Adipocyte (in vitro differentiated cells): Measurements from ENCODE around the gene COL4A2.

Experiments
- DNase-seq: peaks from one replicate; pipeline ENCODE4 v3.0.0-alpha.2; 2015; ENCODE audit warnings: low read depth
- H3K27me3 ChIP-seq: replicated peaks from 2 replicates; pipeline ENCODE4 v1.7.0; 2013; ENCODE audit warnings: mild to moderate bottlenecking, low read length, moderate library complexity; ENCODE audit not compliant: control insufficient read depth, insufficient read depth
- H3K36me3 ChIP-seq: 2 replicates; pipeline ENCODE4 v1.7.0; 2013; ENCODE audit warnings: low read length, mild to moderate bottlenecking, moderate library complexity; ENCODE audit not compliant: control insufficient read depth, insufficient read depth, severe bottlenecking
- H3K4me1 ChIP-seq: 2 replicates; pipeline ENCODE4 v1.7.0; 2013; ENCODE audit warnings: mild to moderate bottlenecking, low read length, moderate library complexity; ENCODE audit not compliant: control insufficient read depth, insufficient read depth
- H3K4me3 ChIP-seq: 2 replicates; pipeline ENCODE4 v1.7.0; 2013; ENCODE audit warnings: mild to moderate bottlenecking, low read length, moderate library complexity
- H3K9ac ChIP-seq: 2 replicates; pipeline ENCODE4 v1.7.0; 2013; ENCODE audit warnings: mild to moderate bottlenecking, low read length, moderate library complexity
- H3K9me3 ChIP-seq: 2 replicates; pipeline ENCODE4 v1.7.0; 2013; ENCODE audit warnings: mild to moderate bottlenecking, low read length, moderate library complexity; ENCODE audit not compliant: control insufficient read depth

COL4A2 gene

DNA sequence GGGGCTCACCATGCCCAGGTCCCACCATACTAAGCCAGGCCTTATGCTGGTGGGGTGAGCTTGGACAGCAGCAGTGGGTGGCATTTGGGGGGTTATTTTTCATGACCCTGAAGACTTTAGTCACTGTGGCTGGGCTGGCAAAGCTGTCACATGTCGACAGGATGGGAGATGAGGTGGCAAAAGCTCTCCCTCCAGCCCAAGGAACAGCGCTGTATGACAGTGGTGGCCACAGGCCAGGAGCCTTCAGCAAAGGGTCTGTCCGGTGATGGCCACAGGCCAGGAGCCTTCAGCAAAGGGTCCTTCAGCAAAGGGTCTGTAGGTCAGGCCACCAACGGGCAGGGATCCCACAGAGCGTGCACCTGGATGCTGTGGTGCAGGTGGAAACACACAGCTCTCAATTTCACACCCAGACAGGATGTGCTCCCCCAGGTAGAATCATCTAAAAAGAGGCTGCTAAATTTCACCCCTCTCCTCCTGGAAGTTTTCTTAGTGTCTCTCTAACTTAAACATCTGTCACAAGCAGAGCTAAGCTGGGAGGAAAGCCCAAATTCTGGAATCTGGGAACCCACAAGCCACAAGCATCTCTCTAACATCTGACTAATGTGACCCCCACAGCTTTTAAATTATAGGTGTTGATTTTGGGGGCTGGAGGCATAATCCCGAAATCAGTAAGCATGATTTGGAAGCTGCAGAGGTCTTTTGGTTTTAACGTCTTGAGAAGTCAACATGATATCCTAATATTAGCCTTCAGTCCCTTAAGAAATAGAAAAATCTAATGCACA, 23.2 kb upstream of the COL4A2 start:
- H3K4me3 ChIP-seq, result no peak overlapping the region
- DNase-seq, result no peak

GRCh38 chr13:110284779-110285484, 22.2 kb upstream of the COL4A2 start:
- peaks cover 60% of the 10 kb centered on the region for H3K36me3 ChIP-seq
- no peak overlapping the region for H3K4me3 ChIP-seq

More for the DNA sequence above, 23.2 kb upstream of the COL4A2 start:
- H3K27me3 ChIP-seq, result no peaks in the 10 kb centered on the region
- H3K9ac ChIP-seq, result no peak overlapping the region
- H3K9me3 ChIP-seq, result no peaks in the 10 kb centered on the region
- H3K4me1 ChIP-seq, result peaks cover 68% of the 10 kb centered on the region
- H3K36me3 ChIP-seq, result peaks cover 50% of the 10 kb centered on the region

DNA sequence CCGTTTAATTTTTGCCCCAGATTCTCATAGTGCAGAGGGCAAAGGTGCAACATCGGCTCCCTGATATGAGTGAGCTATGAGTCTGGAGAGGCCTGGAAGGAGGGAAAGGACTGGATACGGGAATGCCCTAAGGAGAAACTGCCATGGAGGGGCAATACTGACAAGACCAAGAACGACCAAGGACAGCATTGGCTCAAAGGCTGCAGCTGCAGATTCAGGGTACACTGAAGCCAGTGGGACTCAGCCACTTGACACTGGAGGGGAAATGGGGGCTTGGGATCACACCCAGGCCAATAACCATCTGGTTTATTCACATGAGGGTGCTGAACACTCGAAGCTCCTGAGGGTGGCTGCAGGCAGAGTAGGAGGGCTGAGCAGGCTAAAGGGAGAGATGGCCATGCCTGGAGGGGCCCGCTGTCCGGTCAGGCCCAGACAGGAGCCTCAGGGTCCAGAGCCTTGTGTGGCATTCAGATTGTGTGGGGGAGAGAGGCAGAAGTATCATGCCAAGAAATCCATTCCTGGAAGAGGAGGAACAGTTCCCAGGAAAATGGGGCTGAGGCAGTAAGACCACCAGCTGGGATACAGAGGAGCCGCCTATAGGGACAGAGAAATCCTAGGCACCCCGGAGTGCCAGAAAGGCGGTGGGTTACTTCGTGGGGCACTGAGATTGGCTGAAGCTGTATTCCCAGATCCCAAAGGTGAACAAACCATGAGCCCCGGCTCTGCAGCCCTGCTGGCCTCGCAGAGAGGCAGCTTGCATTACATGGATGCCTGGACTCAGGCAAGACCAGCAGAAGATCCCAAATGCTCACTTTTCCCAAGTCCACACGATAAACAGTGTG, 20.9 kb upstream of the COL4A2 start:
- Histone ChIP-seq H3K4me3 (no peak overlapping the region), H3K27me3 (no peaks in the 10 kb centered on the region), H3K4me1 (peaks cover 45% of the 10 kb centered on the region), H3K9me3 (no peaks in the 10 kb centered on the region), H3K9ac (no peak overlapping the region), H3K36me3 (peaks cover 72% of the 10 kb centered on the region)
- no peak for DNase-seq

More at GRCh38 chr13:110284779-110285484, 22.2 kb upstream of the COL4A2 start:
- H3K9ac ChIP-seq, result peak overlapping the region; percentile 37
- H3K9me3 ChIP-seq, result no peaks in the 10 kb centered on the region
- no peaks in the 10 kb centered on the region for H3K27me3 ChIP-seq
- H3K4me1 ChIP-seq, result peaks cover 58% of the 10 kb centered on the region
- peak; percentile 39 for DNase-seq

GRCh38 chr13:110286833-110287819, 20.0 kb upstream of the COL4A2 start:
- no peak for DNase-seq
- no peaks in the 10 kb centered on the region for H3K9me3 ChIP-seq
- H3K4me1 ChIP-seq, result peaks cover 36% of the 10 kb centered on the region
- H3K36me3 ChIP-seq, result peaks cover 71% of the 10 kb centered on the region
- H3K27me3 ChIP-seq, result no peaks in the 10 kb centered on the region
- H3K9ac ChIP-seq, result no peak overlapping the region
- no peak overlapping the region for H3K4me3 ChIP-seq

DNA sequence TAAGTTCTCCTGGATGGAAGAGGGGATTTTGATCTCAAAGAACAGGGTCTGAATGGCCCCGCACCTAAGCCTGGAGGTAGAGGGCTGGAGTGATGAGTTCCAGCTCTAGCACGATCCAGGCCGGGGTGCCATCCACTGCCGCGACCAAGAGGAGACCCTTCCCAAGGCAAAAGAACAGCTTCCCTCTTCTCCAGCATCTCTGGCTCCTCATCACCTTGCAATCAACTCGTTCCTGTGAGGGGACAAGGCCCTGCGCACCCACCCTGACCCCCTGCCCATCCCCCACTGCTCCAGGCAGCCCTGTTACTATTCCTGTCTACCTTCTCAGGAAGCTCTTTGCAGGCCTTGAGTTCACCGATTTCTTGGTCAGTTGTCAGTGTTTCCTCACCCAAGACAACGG, 17.9 kb upstream of the COL4A2 start:
- Histone ChIP-seq H3K9ac (no peak overlapping the region), H3K4me3 (no peak overlapping the region), H3K27me3 (no peaks in the 10 kb centered on the region), H3K9me3 (no peaks in the 10 kb centered on the region), H3K4me1 (peaks cover 35% of the 10 kb centered on the region), H3K36me3 (peaks cover 61% of the 10 kb centered on the region)
- no peak for DNase-seq

GRCh38 chr13:110289661-110290060, 17.4 kb upstream of the COL4A2 start:
- H3K4me3 ChIP-seq, result no peak overlapping the region

DNA sequence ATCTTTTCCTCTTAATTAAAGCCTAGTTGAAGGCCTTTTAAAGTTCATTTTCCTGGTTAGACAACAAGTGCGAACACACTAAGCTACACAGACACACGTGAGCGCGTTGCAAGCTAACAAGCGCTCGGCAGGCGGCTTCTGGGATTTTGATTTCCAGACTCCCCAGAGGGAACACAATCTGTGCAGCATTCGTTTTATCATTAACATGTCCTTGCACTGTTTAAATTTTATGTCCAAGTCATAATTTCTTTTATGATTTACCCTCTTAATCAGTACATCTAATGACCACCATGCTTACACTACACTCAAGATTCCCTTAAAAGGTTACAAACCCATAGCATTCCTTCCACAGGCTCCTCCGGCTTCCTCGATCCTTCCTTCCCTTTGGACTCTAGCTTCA, 16.9 kb upstream of the COL4A2 start:
- no peak for DNase-seq
- Histone ChIP-seq H3K4me3 (no peak overlapping the region), H3K4me1 (peaks cover 35% of the 10 kb centered on the region), H3K27me3 (no peaks in the 10 kb centered on the region), H3K9ac (no peak overlapping the region), H3K9me3 (no peaks in the 10 kb centered on the region), H3K36me3 (peaks cover 59% of the 10 kb centered on the region)

More at GRCh38 chr13:110289661-110290060, 17.4 kb upstream of the COL4A2 start:
- no peak for DNase-seq
- Histone ChIP-seq H3K9me3 (no peaks in the 10 kb centered on the region), H3K36me3 (peaks cover 61% of the 10 kb centered on the region), H3K27me3 (no peaks in the 10 kb centered on the region), H3K4me1 (peaks cover 35% of the 10 kb centered on the region), H3K9ac (no peak overlapping the region)

DNA sequence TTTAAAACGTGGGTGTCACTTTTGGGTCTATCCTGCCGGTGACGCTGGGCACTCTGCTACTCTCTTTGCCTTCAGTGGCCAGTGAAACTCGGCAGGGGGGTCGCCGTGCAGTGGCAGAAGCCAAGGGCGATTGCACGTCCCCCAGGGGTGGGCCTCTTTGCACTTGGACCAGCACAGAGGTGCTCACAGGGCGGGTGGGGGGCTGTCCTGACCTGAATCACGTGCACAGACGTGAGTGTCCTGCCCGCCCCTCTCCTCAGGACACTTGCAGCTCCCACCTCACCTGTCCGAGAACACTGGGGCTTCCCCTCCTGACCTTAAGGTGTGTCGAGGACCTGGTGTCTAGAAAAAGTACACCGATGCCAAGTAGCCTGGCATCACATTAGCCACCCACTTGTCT, 16.3 kb upstream of the COL4A2 start:
- Histone ChIP-seq H3K9ac (no peak overlapping the region), H3K4me1 (peaks cover 34% of the 10 kb centered on the region), H3K27me3 (no peaks in the 10 kb centered on the region), H3K4me3 (no peak overlapping the region), H3K9me3 (no peaks in the 10 kb centered on the region), H3K36me3 (peaks cover 52% of the 10 kb centered on the region)
- DNase-seq, result no peak

DNA sequence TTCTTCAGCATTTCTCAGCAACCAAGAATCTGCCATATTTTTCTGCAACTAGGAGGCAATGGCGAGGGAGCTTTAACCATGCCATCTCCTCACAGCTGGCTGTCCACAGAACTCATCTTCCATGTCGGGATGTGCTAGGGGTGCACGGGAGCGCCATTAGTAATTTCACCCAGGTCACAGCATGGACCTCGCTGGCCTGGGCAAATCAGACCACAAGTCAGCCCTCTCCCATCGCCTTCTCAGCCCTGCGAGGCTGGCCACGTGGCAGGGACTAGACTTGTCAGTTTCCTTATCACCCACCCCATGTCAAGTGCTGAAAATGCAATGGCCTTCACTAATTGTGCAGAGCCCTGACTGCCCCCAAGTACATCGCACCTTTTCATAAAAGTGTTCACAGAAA, 15.8 kb upstream of the COL4A2 start:
- Histone ChIP-seq H3K9me3 (no peaks in the 10 kb centered on the region), H3K9ac (no peak overlapping the region), H3K36me3 (peaks cover 47% of the 10 kb centered on the region), H3K4me1 (peaks cover 39% of the 10 kb centered on the region), H3K4me3 (no peak overlapping the region), H3K27me3 (no peaks in the 10 kb centered on the region)
- no peak for DNase-seq

- no peak for DNase-seq
- Histone ChIP-seq H3K36me3 (peaks cover 38% of the 10 kb centered on the region), H3K9ac (peak overlapping the region; percentile 76), H3K4me3 (no peak overlapping the region), H3K27me3 (no peaks in the 10 kb centered on the region), H3K9me3 (no peaks in the 10 kb centered on the region), H3K4me1 (peaks cover 46% of the 10 kb centered on the region)
Observed at GRCh38 chr13:110293037-110293436, 14.0 kb upstream of the COL4A2 start.
